ENCODE data around the gene TCF7L2.

The TCF7L2 gene

DNA sequence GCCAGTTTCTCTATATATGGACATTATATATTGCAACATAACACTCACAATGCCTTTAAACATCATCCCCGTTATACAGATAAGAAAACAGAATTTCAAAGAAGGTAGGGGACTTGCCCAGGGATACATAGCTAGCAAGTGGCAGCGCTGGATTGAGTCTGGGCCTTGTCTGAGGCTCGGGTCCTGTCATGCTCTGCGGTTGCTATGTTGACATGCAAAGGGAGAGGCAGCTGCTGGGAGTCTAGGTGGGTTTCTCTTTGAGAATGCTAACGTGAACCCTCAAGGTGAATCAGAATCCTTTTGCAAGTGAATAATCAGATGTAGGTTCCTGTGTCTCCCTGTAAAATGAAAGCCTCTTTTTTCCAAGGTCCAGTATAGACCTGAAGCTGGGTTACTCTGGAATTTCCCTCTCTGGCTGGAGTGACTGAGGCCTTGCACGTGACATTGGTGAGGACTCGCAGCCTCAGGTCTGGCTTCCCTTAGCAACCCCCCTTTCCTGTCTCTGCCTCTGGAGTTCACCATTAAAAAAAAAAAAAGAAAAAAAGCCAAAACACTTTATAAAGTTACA is 38.9 kb downstream of the TCF7L2 start:
- in situ Hi-C loops (cut with MboI; ENCODE audit: low sequenced_read_pairs, unreplicated experiment), result no loop called here
- no peak for TF ChIP-seq CTCF (IDR thresholded peaks at IDR 0.05; ENCODE audit: borderline replicate concordance, control extremely low read depth, extremely low read depth, insufficient read depth, missing control alignments)
- no peak for DNase-seq (ENCODE audit: low spot score)

GRCh38 chr10:112989826-112990225 is 39.8 kb downstream of the TCF7L2 start:
- in situ Hi-C loops (cut with MboI; ENCODE audit: low sequenced_read_pairs, unreplicated experiment), result no loop called here
- no peak for DNase-seq (ENCODE audit: low spot score)
- no peak for TF ChIP-seq CTCF (IDR thresholded peaks at IDR 0.05; ENCODE audit: borderline replicate concordance, control extremely low read depth, extremely low read depth, insufficient read depth, missing control alignments)

GRCh38 chr10:112990271-112990670 is 40.2 kb downstream of the TCF7L2 start:
- no peak for TF ChIP-seq CTCF (IDR thresholded peaks at IDR 0.05; ENCODE audit: borderline replicate concordance, control extremely low read depth, extremely low read depth, insufficient read depth, missing control alignments)
- in situ Hi-C loops (cut with MboI; ENCODE audit: low sequenced_read_pairs, unreplicated experiment), result no loop called here
- DNase-seq (ENCODE audit: low spot score), result no peak

- in situ Hi-C loops (cut with MboI; ENCODE audit: low sequenced_read_pairs, unreplicated experiment), result no loop called here
- no peak for TF ChIP-seq CTCF (IDR thresholded peaks at IDR 0.05; ENCODE audit: borderline replicate concordance, control extremely low read depth, extremely low read depth, insufficient read depth, missing control alignments)
- no peak for DNase-seq (ENCODE audit: low spot score)
Observed at GRCh38 chr10:112991888-112992491, 41.9 kb downstream of the TCF7L2 start.

DNA sequence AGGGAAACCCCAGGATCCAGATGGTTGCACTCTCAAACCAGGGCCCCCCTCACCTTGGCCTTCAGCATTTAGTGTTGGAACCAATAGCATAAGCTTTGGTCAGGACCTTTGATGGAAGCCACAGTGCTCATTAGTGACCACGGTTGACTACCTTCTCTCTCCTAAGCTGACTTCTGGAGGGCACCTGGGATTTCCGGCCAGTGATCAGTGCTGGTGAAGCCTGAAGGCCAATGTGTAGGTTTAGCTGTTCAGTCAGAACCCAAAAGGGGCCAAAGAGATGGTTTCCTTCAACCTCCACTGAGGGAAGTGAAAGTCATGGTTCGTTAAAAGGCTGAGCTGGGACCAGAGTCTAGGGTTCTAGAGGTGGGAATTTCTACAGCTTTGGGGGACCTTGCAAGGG is 46.4 kb downstream of the TCF7L2 start:
- in situ Hi-C loops (cut with MboI; ENCODE audit: low sequenced_read_pairs, unreplicated experiment), result no loop called here
- no peak for DNase-seq (ENCODE audit: low spot score)
- no peak for TF ChIP-seq CTCF (IDR thresholded peaks at IDR 0.05; ENCODE audit: borderline replicate concordance, control extremely low read depth, extremely low read depth, insufficient read depth, missing control alignments)

GRCh38 chr10:112999102-112999501 is 49.1 kb downstream of the TCF7L2 start:
- no peak for DNase-seq (ENCODE audit: low spot score)
- in situ Hi-C loops (cut with MboI; ENCODE audit: low sequenced_read_pairs, unreplicated experiment), result no loop called here
- no peak for TF ChIP-seq CTCF (IDR thresholded peaks at IDR 0.05; ENCODE audit: borderline replicate concordance, control extremely low read depth, extremely low read depth, insufficient read depth, missing control alignments)

Data from GM13976 (cell line).